ENCODE results near the gene SMTN. TPM values are rescaled to one million over a fixed set of nuclear protein-coding genes. Genes with fewer than 3 reads are reported as not detected.
A peak's percentile ranks its signal among the peaks of the same experiment; 100 is the strongest.

SMTN gene
- total and polyA plus RNA-seq, 9 of the 15 experiments (the other 6 are each of a cell fraction or from before 2014, with no cell fraction given): 2.5 to 41.1 (median 16.1) TPM

DNA sequence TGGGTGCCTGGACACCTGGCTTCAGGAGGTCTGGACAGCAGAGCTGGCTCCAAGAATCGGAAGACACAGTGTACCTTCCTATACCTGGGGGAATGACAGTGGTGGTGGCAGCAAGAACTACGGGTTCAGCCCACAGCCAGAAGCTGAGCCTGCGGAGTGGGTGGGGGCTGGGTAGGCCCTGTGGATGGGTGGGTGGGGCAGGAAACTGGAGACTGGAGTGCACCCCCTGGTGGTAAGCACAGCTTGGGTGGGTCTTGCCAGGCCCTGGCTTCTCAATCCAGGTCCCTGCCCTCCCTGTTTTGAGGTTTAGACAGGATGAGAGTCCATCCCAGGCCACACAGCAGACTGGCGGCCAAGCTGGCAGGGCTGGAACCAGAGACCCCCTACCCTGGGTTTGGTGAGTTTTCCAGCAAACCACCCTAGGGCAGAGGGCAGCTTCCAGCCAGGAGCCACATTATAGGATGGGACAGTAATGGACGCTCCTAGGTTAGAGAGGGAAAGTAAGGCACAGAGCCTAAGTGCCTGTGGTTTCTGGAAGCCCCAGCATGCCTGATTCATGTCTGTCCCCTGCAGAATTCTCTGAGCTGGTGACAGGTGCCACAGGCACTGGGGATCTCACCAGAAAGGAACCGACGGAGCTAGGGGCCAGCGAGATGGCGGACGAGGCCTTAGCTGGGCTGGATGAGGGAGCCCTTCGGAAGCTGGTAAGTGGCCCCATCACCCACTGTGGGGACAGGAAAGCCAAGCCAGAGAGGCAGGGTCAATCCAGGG, 1.7 kb downstream of the SMTN start (continued):
- TF ChIP-seq, protein P1, sequence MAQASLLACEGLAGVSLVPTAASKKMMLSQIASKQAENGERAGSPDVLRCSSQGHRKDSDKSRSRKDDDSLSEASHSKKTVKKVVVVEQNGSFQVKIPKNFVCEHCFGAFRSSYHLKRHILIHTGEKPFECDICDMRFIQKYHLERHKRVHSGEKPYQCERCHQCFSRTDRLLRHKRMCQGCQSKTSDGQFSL (CRISPR knock-in tag; IDR thresholded peaks at IDR 0.05): 0 out of 2 replicates have a peak, but pooled peaks have one; percentile 28
- TF ChIP-seq, protein P1 (tag; IDR thresholded peaks at IDR 0.05): no peak
- TF ChIP-seq ARNT (IDR thresholded peaks at IDR 0.05) (no peak), MYC (IDR thresholded peaks at IDR 0.05; ENCODE audit: low read depth, low read length) (0 out of 2 replicates have a peak, but pooled peaks have one; percentile 15), MYC (CRISPR knock-in tag; IDR thresholded peaks at IDR 0.05; ENCODE audit: borderline replicate concordance, low read depth) (no peak), EGR1 (conservative IDR thresholded peaks at IDR 0.05) (peak; percentile 54)
- TF ChIP-seq, protein P2, sequence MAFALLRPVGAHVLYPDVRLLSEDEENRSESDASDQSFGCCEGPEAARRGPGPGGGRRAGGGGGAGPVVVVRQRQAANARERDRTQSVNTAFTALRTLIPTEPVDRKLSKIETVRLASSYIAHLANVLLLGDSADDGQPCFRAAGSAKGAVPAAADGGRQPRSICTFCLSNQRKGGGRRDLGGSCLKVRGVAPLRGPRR (CRISPR knock-in tag; IDR thresholded peaks at IDR 0.05): no peak
- TF ChIP-seq, protein P3, sequence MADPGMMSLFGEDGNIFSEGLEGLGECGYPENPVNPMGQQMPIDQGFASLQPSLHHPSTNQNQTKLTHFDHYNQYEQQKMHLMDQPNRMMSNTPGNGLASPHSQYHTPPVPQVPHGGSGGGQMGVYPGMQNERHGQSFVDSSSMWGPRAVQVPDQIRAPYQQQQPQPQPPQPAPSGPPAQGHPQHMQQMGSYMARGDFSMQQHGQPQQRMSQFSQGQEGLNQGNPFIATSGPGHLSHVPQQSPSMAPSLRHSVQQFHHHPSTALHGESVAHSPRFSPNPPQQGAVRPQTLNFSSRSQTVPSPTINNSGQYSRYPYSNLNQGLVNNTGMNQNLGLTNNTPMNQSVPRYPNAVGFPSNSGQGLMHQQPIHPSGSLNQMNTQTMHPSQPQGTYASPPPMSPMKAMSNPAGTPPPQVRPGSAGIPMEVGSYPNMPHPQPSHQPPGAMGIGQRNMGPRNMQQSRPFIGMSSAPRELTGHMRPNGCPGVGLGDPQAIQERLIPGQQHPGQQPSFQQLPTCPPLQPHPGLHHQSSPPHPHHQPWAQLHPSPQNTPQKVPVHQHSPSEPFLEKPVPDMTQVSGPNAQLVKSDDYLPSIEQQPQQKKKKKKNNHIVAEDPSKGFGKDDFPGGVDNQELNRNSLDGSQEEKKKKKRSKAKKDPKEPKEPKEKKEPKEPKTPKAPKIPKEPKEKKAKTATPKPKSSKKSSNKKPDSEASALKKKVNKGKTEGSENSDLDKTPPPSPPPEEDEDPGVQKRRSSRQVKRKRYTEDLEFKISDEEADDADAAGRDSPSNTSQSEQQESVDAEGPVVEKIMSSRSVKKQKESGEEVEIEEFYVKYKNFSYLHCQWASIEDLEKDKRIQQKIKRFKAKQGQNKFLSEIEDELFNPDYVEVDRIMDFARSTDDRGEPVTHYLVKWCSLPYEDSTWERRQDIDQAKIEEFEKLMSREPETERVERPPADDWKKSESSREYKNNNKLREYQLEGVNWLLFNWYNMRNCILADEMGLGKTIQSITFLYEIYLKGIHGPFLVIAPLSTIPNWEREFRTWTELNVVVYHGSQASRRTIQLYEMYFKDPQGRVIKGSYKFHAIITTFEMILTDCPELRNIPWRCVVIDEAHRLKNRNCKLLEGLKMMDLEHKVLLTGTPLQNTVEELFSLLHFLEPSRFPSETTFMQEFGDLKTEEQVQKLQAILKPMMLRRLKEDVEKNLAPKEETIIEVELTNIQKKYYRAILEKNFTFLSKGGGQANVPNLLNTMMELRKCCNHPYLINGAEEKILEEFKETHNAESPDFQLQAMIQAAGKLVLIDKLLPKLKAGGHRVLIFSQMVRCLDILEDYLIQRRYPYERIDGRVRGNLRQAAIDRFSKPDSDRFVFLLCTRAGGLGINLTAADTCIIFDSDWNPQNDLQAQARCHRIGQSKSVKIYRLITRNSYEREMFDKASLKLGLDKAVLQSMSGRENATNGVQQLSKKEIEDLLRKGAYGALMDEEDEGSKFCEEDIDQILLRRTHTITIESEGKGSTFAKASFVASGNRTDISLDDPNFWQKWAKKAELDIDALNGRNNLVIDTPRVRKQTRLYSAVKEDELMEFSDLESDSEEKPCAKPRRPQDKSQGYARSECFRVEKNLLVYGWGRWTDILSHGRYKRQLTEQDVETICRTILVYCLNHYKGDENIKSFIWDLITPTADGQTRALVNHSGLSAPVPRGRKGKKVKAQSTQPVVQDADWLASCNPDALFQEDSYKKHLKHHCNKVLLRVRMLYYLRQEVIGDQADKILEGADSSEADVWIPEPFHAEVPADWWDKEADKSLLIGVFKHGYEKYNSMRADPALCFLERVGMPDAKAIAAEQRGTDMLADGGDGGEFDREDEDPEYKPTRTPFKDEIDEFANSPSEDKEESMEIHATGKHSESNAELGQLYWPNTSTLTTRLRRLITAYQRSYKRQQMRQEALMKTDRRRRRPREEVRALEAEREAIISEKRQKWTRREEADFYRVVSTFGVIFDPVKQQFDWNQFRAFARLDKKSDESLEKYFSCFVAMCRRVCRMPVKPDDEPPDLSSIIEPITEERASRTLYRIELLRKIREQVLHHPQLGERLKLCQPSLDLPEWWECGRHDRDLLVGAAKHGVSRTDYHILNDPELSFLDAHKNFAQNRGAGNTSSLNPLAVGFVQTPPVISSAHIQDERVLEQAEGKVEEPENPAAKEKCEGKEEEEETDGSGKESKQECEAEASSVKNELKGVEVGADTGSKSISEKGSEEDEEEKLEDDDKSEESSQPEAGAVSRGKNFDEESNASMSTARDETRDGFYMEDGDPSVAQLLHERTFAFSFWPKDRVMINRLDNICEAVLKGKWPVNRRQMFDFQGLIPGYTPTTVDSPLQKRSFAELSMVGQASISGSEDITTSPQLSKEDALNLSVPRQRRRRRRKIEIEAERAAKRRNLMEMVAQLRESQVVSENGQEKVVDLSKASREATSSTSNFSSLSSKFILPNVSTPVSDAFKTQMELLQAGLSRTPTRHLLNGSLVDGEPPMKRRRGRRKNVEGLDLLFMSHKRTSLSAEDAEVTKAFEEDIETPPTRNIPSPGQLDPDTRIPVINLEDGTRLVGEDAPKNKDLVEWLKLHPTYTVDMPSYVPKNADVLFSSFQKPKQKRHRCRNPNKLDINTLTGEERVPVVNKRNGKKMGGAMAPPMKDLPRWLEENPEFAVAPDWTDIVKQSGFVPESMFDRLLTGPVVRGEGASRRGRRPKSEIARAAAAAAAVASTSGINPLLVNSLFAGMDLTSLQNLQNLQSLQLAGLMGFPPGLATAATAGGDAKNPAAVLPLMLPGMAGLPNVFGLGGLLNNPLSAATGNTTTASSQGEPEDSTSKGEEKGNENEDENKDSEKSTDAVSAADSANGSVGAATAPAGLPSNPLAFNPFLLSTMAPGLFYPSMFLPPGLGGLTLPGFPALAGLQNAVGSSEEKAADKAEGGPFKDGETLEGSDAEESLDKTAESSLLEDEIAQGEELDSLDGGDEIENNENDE (IDR thresholded peaks at IDR 0.05; ENCODE audit: low read depth, low read length): no peak
- TF ChIP-seq, protein P4, sequence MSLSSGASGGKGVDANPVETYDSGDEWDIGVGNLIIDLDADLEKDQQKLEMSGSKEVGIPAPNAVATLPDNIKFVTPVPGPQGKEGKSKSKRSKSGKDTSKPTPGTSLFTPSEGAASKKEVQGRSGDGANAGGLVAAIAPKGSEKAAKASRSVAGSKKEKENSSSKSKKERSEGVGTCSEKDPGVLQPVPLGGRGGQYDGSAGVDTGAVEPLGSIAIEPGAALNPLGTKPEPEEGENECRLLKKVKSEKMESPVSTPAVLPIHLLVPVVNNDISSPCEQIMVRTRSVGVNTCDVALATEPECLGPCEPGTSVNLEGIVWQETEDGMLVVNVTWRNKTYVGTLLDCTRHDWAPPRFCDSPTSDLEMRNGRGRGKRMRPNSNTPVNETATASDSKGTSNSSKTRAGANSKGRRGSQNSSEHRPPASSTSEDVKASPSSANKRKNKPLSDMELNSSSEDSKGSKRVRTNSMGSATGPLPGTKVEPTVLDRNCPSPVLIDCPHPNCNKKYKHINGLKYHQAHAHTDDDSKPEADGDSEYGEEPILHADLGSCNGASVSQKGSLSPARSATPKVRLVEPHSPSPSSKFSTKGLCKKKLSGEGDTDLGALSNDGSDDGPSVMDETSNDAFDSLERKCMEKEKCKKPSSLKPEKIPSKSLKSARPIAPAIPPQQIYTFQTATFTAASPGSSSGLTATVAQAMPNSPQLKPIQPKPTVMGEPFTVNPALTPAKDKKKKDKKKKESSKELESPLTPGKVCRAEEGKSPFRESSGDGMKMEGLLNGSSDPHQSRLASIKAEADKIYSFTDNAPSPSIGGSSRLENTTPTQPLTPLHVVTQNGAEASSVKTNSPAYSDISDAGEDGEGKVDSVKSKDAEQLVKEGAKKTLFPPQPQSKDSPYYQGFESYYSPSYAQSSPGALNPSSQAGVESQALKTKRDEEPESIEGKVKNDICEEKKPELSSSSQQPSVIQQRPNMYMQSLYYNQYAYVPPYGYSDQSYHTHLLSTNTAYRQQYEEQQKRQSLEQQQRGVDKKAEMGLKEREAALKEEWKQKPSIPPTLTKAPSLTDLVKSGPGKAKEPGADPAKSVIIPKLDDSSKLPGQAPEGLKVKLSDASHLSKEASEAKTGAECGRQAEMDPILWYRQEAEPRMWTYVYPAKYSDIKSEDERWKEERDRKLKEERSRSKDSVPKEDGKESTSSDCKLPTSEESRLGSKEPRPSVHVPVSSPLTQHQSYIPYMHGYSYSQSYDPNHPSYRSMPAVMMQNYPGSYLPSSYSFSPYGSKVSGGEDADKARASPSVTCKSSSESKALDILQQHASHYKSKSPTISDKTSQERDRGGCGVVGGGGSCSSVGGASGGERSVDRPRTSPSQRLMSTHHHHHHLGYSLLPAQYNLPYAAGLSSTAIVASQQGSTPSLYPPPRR (CRISPR knock-in tag; IDR thresholded peaks at IDR 0.05; ENCODE audit: borderline replicate concordance): no peak

Measured in K562 (cell line).